ENCODE data around the gene NETO1.

Gene NETO1

GRCh38 chr18:72727038-72727655, 140.6 kb downstream of the NETO1 start:
- TF ChIP-seq GATA2 (IDR thresholded peaks at IDR 0.05; ENCODE audit: low read depth, low read length) (no peak), GATA3 (IDR thresholded peaks at IDR 0.05; ENCODE audit: low read depth, low read length) (no peak)

- no peak for TF ChIP-seq GATA3 (IDR thresholded peaks at IDR 0.05; ENCODE audit: low read depth, low read length)
These were observed 141.6 kb downstream of the NETO1 start for GRCh38 chr18:72726201-72726600.

GRCh38 chr18:72721330-72721729, 146.5 kb downstream of the NETO1 start:
- TF ChIP-seq GATA3 (IDR thresholded peaks at IDR 0.05; ENCODE audit: low read depth, low read length): no peak
- TF ChIP-seq GATA2 (IDR thresholded peaks at IDR 0.05; ENCODE audit: low read depth, low read length): no peak

- TF ChIP-seq GATA3 (IDR thresholded peaks at IDR 0.05; ENCODE audit: low read depth, low read length) (no peak), GATA2 (IDR thresholded peaks at IDR 0.05; ENCODE audit: low read depth, low read length) (no peak)
These were observed 147.7 kb downstream of the NETO1 start for GRCh38 chr18:72720116-72720515.

- TF ChIP-seq GATA3 (IDR thresholded peaks at IDR 0.05; ENCODE audit: low read depth, low read length): no peak
- no peak for TF ChIP-seq GATA2 (IDR thresholded peaks at IDR 0.05; ENCODE audit: low read depth, low read length)
These were observed 163.6 kb downstream of the NETO1 start for GRCh38 chr18:72704202-72704601.

- no peak for TF ChIP-seq GATA2 (IDR thresholded peaks at IDR 0.05; ENCODE audit: low read depth, low read length)
- no peak for TF ChIP-seq GATA3 (IDR thresholded peaks at IDR 0.05; ENCODE audit: low read depth, low read length)
These were observed 166.7 kb downstream of the NETO1 start for GRCh38 chr18:72700961-72701710.

- TF ChIP-seq GATA2 (IDR thresholded peaks at IDR 0.05; ENCODE audit: low read depth, low read length): no peak
- no peak for TF ChIP-seq GATA3 (IDR thresholded peaks at IDR 0.05; ENCODE audit: low read depth, low read length)
These were observed 170.1 kb downstream of the NETO1 start for GRCh38 chr18:72697706-72698105.

GRCh38 chr18:72692595-72692994, 175.2 kb downstream of the NETO1 start:
- TF ChIP-seq GATA2 (IDR thresholded peaks at IDR 0.05; ENCODE audit: low read depth, low read length) (no peak), GATA3 (IDR thresholded peaks at IDR 0.05; ENCODE audit: low read depth, low read length) (no peak)

Measured in SH-SY5Y (cell line).